DMS79 (cell line): ENCODE data around the gene IQSEC2.

Source experiments
- DNase-seq: peaks from one replicate; lab custom pipeline; 2025; lab: John Stamatoyannopoulos, UW

Gene IQSEC2

GRCh38 chrX:53305219-53305995, 24.0 kb upstream of the IQSEC2 start:
- DNase-seq, result no peak

- no peak for DNase-seq
Measured at GRCh38 chrX:53303195-53303594, 21.8 kb upstream of the IQSEC2 start.

- no peak for DNase-seq
Measured at GRCh38 chrX:53300157-53300556, 18.8 kb upstream of the IQSEC2 start.

GRCh38 chrX:53294024-53294648, 12.8 kb upstream of the IQSEC2 start:
- DNase-seq, result no peak

GRCh38 chrX:53291596-53291995, 10.2 kb upstream of the IQSEC2 start:
- no peak for DNase-seq

- no peak for DNase-seq
Measured at GRCh38 chrX:53290441-53291041, 9.2 kb upstream of the IQSEC2 start.

- DNase-seq, result no peak
Measured at GRCh38 chrX:53288189-53288588, 6.8 kb upstream of the IQSEC2 start.

- DNase-seq, result peak; percentile 34
Measured at GRCh38 chrX:53287493-53288138, 6.2 kb upstream of the IQSEC2 start.

GRCh38 chrX:53286171-53286570, 4.8 kb upstream of the IQSEC2 start:
- DNase-seq, result no peak

GRCh38 chrX:53285591-53285990, 4.2 kb upstream of the IQSEC2 start:
- DNase-seq, result no peak

GRCh38 chrX:53284684-53285447, 3.5 kb upstream of the IQSEC2 start:
- DNase-seq, result no peak

GRCh38 chrX:53283567-53283966, 2.2 kb upstream of the IQSEC2 start:
- DNase-seq, result no peak

GRCh38 chrX:53283099-53283498, 1.7 kb upstream of the IQSEC2 start:
- DNase-seq, result no peak

- DNase-seq, result no peak
Measured at GRCh38 chrX:53281963-53282695, 745 bp upstream of the IQSEC2 start.

- DNase-seq, result no peak
Measured at GRCh38 chrX:53280331-53281320, 758 bp downstream of the IQSEC2 start.

GRCh38 chrX:53279296-53280237, 1.8 kb downstream of the IQSEC2 start:
- DNase-seq, result no peak

GRCh38 chrX:53272808-53273337, 8.5 kb downstream of the IQSEC2 start:
- DNase-seq, result no peak

- no peak for DNase-seq
Measured at GRCh38 chrX:53269536-53270107, 11.8 kb downstream of the IQSEC2 start.
